ENCODE data around the gene CDK14. TPM values are rescaled to one million over a fixed set of nuclear protein-coding genes. Genes with fewer than 3 reads are reported as not detected.

CDK14 gene
- total RNA-seq, 1 experiment from 2014 or later, result 39.1 TPM

DNA sequence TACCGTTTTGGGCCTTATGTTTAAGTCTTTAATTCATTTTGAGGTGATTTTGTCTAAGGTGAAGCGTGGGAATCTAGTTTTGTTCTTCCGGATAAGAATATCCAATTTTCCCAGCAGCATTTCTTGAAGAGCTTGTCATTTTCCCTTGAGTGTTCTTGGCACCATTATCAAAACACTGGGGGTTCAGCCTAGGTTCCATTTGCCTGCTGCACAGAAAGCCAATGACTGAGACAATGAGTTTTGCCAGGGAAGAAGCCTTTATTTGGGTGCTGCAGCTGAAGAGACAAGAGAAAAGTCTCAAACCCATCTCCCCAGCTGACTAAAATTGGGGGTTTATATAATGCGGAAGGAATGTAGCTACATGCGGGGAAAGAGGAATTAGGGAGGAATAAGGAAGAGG, 380.9 kb downstream of the CDK14 start:
- H3K9me2 ChIP-seq (ENCODE audit: insufficient read depth), result no peaks in the 10 kb centered on the region; the same call in 1 of the 2 replicates
- ChIA-PET POLR2A (ENCODE audit: unreplicated experiment) (no interaction called here), CTCF (no interaction called here)
- H4K20me1 ChIP-seq (ENCODE audit: insufficient read depth), result no peaks in the 10 kb centered on the region
- no peaks in the 10 kb centered on the region for H3K9me3 ChIP-seq (ENCODE audit: insufficient read depth, low read depth)
- no peak for DNase-seq
- H3K27ac ChIP-seq, result no peak overlapping the region
- TF ChIP-seq, protein P1, sequence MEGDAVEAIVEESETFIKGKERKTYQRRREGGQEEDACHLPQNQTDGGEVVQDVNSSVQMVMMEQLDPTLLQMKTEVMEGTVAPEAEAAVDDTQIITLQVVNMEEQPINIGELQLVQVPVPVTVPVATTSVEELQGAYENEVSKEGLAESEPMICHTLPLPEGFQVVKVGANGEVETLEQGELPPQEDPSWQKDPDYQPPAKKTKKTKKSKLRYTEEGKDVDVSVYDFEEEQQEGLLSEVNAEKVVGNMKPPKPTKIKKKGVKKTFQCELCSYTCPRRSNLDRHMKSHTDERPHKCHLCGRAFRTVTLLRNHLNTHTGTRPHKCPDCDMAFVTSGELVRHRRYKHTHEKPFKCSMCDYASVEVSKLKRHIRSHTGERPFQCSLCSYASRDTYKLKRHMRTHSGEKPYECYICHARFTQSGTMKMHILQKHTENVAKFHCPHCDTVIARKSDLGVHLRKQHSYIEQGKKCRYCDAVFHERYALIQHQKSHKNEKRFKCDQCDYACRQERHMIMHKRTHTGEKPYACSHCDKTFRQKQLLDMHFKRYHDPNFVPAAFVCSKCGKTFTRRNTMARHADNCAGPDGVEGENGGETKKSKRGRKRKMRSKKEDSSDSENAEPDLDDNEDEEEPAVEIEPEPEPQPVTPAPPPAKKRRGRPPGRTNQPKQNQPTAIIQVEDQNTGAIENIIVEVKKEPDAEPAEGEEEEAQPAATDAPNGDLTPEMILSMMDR (conservative IDR thresholded peaks at IDR 0.05), result no peak
- TF ChIP-seq EZH2 (IDR thresholded peaks at IDR 0.05; ENCODE audit: low read depth), result no peak
- H3K4me2 ChIP-seq, result no peak overlapping the region
- no peaks in the 10 kb centered on the region for H3K36me3 ChIP-seq (ENCODE audit: low read depth)
- H3F3A ChIP-seq (ENCODE audit: insufficient read depth, low read depth), result no peaks in the 10 kb centered on the region
- H3K27me3 ChIP-seq (ENCODE audit: insufficient read depth, low read depth), result no peaks in the 10 kb centered on the region
- intact Hi-C loops (cut with micrococcal nuclease; ENCODE audit: unreplicated experiment), result no loop called here
- BruUV-seq (replicated peaks), result no TSS peak
- no peaks in the 10 kb centered on the region for H3K4me1 ChIP-seq (replicated peaks; ENCODE audit: insufficient read depth)
- H3K4me3 ChIP-seq, result no peak overlapping the region
- no peaks in the 10 kb centered on the region for H3K79me2 ChIP-seq (ENCODE audit: low read depth)
- H2AFZ ChIP-seq, result no peak overlapping the region

DNA sequence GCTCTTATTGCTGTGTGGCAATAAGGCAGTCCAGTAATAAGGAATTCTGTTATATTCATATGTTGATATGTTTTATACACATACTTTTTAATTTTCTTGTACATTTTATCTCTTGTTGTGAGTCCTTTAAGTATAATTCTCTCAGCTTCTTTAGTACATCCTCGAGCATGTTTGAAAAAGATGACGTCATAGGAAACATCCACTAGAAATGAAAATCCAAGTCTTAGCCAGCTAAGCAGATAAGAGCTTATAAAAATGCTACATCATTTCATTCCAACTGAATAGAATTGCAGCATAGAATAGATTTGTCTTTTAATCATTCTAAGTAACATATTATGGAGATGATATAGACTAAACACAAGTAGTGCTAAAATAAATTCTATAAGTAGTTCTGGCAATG, 384.4 kb downstream of the CDK14 start:
- no TSS peak for BruUV-seq (replicated peaks)
- TF ChIP-seq, protein P1 (conservative IDR thresholded peaks at IDR 0.05), result no peak
- TF ChIP-seq EZH2 (IDR thresholded peaks at IDR 0.05; ENCODE audit: low read depth), result no peak

DNA sequence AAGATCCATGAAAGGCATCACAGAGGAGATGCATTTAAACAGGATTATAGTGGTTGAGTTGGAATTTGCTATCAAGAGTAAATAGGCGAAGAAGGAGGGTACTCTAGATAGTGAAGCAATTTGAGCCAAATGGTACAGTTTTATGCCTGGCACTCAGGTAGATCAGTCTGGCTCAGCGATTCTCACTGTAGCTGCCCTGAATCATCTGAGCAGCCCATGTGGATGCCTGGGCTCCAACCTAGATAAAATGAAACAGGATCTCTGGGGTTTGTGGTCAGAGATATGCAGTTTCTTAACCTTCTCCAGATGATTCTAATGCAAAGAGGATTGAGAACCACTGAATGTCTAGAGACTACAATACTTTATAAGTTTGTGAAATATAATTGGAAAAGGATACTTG, 386.1 kb downstream of the CDK14 start:
- Histone ChIP-seq H4K20me1 (ENCODE audit: insufficient read depth) (no peaks in the 10 kb centered on the region), H3F3A (ENCODE audit: insufficient read depth, low read depth) (no peaks in the 10 kb centered on the region), H3K4me1 (replicated peaks; ENCODE audit: insufficient read depth) (no peaks in the 10 kb centered on the region), H3K36me3 (ENCODE audit: low read depth) (no peaks in the 10 kb centered on the region), H3K4me3 (no peak overlapping the region), H3K9me2 (ENCODE audit: insufficient read depth) (no peaks in the 10 kb centered on the region), H3K4me2 (no peak overlapping the region), H3K27ac (no peak overlapping the region), H3K79me2 (ENCODE audit: low read depth) (no peaks in the 10 kb centered on the region), H3K9me3 (ENCODE audit: insufficient read depth, low read depth) (no peaks in the 10 kb centered on the region), H2AFZ (no peak overlapping the region), H3K27me3 (ENCODE audit: insufficient read depth, low read depth) (no peaks in the 10 kb centered on the region)
- no peak for DNase-seq
- intact Hi-C loops (cut with micrococcal nuclease; ENCODE audit: unreplicated experiment), result no loop called here
- POLR2A ChIA-PET (ENCODE audit: unreplicated experiment), result no interaction called here
- CTCF ChIA-PET, result no interaction called here
- no peak for TF ChIP-seq EZH2 (IDR thresholded peaks at IDR 0.05; ENCODE audit: low read depth)
- TF ChIP-seq, protein P1 (conservative IDR thresholded peaks at IDR 0.05), result no peak
- no TSS peak for BruUV-seq (replicated peaks)

More for the DNA sequence above, 384.4 kb downstream of the CDK14 start:
- Histone ChIP-seq H3K4me2 (no peak overlapping the region), H3K36me3 (ENCODE audit: low read depth) (no peaks in the 10 kb centered on the region), H3K4me3 (no peak overlapping the region), H4K20me1 (ENCODE audit: insufficient read depth) (no peaks in the 10 kb centered on the region), H3K27ac (no peak overlapping the region), H3K9me2 (ENCODE audit: insufficient read depth) (no peaks in the 10 kb centered on the region), H3F3A (ENCODE audit: insufficient read depth, low read depth) (no peaks in the 10 kb centered on the region), H3K79me2 (ENCODE audit: low read depth) (no peaks in the 10 kb centered on the region), H3K4me1 (replicated peaks; ENCODE audit: insufficient read depth) (no peaks in the 10 kb centered on the region), H3K9me3 (ENCODE audit: insufficient read depth, low read depth) (no peaks in the 10 kb centered on the region), H2AFZ (no peak overlapping the region), H3K27me3 (ENCODE audit: insufficient read depth, low read depth) (no peaks in the 10 kb centered on the region)
- intact Hi-C loops (cut with micrococcal nuclease; ENCODE audit: unreplicated experiment), result no loop called here
- no peak for DNase-seq
- ChIA-PET POLR2A (ENCODE audit: unreplicated experiment) (interaction anchor here (0.7 kb wide), 1 partner anchor 136 kb away, joined by 3 read pairs; no protein-coding TSS in a partner anchor), CTCF (no interaction called here)
